H1 (cell line): ENCODE measurements around the gene RTL3. TPM values are rescaled to one million over a fixed set of nuclear protein-coding genes. Genes with fewer than 3 reads are reported as not detected.

Experiments
- CTCF ChIA-PET: fragments of 300-600 bp; sonication (Branson Sonifier 250); formaldehyde crosslinking; loops from one replicate; lab custom pipeline; 2021; ENCODE audit not compliant: partially characterized antibody; lab: Charles Lee
- POLR2A ChIA-PET: fragments of 300-600 bp; sonication (Branson Sonifier 250); formaldehyde crosslinking; loops from one replicate; lab custom pipeline; 2021; ENCODE audit warnings: inconsistent platforms; ENCODE audit not compliant: partially characterized antibody; lab: Charles Lee
- DNase-seq, 2 experiments: peaks; one replicate each; pipeline versions ENCODE4 v3.0.0 to v3.0.0-alpha.2; 2010 to 2022; ENCODE audit warnings: low spot score in 2 of 2, low read depth in 1 of 2, mixed read lengths in 1 of 2
- FAIRE-seq: peaks from 2 replicates; lab custom pipeline; 2011; peaks lifted over from hg19 to GRCh38; lab: Jason Lieb, UNC
- H2AFZ ChIP-seq: 2 replicates; pipeline ENCODE4 v1.8.1; 2012; ENCODE audit warnings: low read length, inconsistent platforms
- H2AK5ac ChIP-seq: 2 replicates; pipeline ENCODE4 v1.6.1; 2013; ENCODE audit warnings: low read depth, low read length
- H2BK120ac ChIP-seq: replicated peaks from 2 replicates; pipeline ENCODE3; 2013; ENCODE audit warnings: low read depth, low read length, inconsistent platforms
- H2BK12ac ChIP-seq: 2 replicates; pipeline ENCODE4 v1.6.1; 2013; ENCODE audit warnings: low read depth, low read length
- H2BK15ac ChIP-seq: 2 replicates; pipeline ENCODE4 v1.6.1; 2013; ENCODE audit warnings: low read length
- H2BK20ac ChIP-seq: 2 replicates; pipeline ENCODE4 v1.6.1; 2013; ENCODE audit warnings: low read length
- H2BK5ac ChIP-seq: 2 replicates; pipeline ENCODE4 v1.6.1; 2013; ENCODE audit warnings: low read depth, low read length
- H3K14ac ChIP-seq: 2 replicates; pipeline ENCODE4 v1.6.1; 2013; ENCODE audit warnings: inconsistent platforms; ENCODE audit not compliant: insufficient read length
- H3K18ac ChIP-seq: 2 replicates; pipeline ENCODE4 v1.6.1; 2013; ENCODE audit warnings: low read length; ENCODE audit errors: extremely low read depth
- H3K23ac ChIP-seq: 2 replicates; pipeline ENCODE4 v1.6.1; 2013; ENCODE audit warnings: inconsistent platforms; ENCODE audit not compliant: insufficient read length
- H3K23me2 ChIP-seq: 2 replicates; pipeline ENCODE4 v1.6.1; 2013; ENCODE audit warnings: low read depth, low read length
- H3K27ac ChIP-seq: 2 replicates; pipeline ENCODE4 v1.6.1; 2011; ENCODE audit warnings: low read depth, low read length, inconsistent platforms
- H3K27me3 ChIP-seq, 4 experiments: replicated peaks in 1 of 4; 1 replicate in 1 of 4; 2 replicates in 3 of 4; pipeline versions ENCODE4 v1.6.1 to v1.8.1; 2011 to 2013; ENCODE audit warnings: low read length in 3 of 4, mild to moderate bottlenecking in 3 of 4, inconsistent platforms in 2 of 4, mixed read lengths in 2 of 4, moderate library complexity in 1 of 4; ENCODE audit not compliant: control insufficient read depth in 3 of 4, insufficient read depth in 3 of 4; ENCODE audit errors: extremely low read depth in 1 of 4
- H3K36me3 ChIP-seq, 4 experiments: 2 replicates each; pipeline versions ENCODE4 v1.6.1 to v1.8.1; 2011 to 2013; ENCODE audit warnings: mild to moderate bottlenecking in 4 of 4, low read length in 3 of 4, moderate library complexity in 2 of 4, control low read depth in 1 of 4, inconsistent platforms in 1 of 4; ENCODE audit not compliant: insufficient read depth in 4 of 4, control insufficient read depth in 2 of 4
- H3K4ac ChIP-seq: replicated peaks from 2 replicates; pipeline ENCODE3; 2013; ENCODE audit warnings: low read length, low read depth, mixed read lengths, inconsistent platforms; ENCODE audit not compliant: insufficient read length
- H3K4me1 ChIP-seq, 4 experiments: replicated peaks in 1 of 4; 1 replicate in 1 of 4; 2 replicates in 3 of 4; pipeline versions ENCODE4 v1.6.1 to v1.8.1; 2011 to 2013; ENCODE audit warnings: low read length in 3 of 4, inconsistent platforms in 2 of 4, mixed read lengths in 1 of 4; ENCODE audit not compliant: insufficient read depth in 4 of 4, control insufficient read depth in 3 of 4
- H3K4me2 ChIP-seq, 2 experiments: 2 replicates each; pipeline versions ENCODE4 v1.6.1 to v1.8.1; 2011 to 2013; ENCODE audit warnings: low read depth in 2 of 2, low read length in 2 of 2, control low read depth in 1 of 2, inconsistent platforms in 1 of 2, mild to moderate bottlenecking in 1 of 2; ENCODE audit not compliant: insufficient read depth in 1 of 2
- H3K4me3 ChIP-seq, 4 experiments: fragments of 200-600, 300-600 bp in 1 of 4; sonication (generic), shearing (Covaris generic), sonication (Bioruptor Twin) in 1 of 4; 2 replicates each; pipeline versions ENCODE4 v1.5.1 to v1.8.1; 2011 to 2016; ENCODE audit warnings: low read length in 4 of 4, low read depth in 3 of 4, control low read depth in 2 of 4, inconsistent platforms in 2 of 4, mild to moderate bottlenecking in 2 of 4, mixed read lengths in 1 of 4, moderate library complexity in 1 of 4; ENCODE audit not compliant: insufficient read depth in 2 of 4; ENCODE audit errors: extremely low read depth in 1 of 4
- H3K56ac ChIP-seq: replicated peaks from 2 replicates; pipeline ENCODE3; 2013; ENCODE audit warnings: low read depth, mild to moderate bottlenecking, mixed read lengths, low read length, inconsistent platforms; ENCODE audit not compliant: insufficient read length
- H3K79me1 ChIP-seq: 2 replicates; pipeline ENCODE4 v1.6.1; 2013; ENCODE audit warnings: low read depth, low read length, control low read depth
- H3K79me2 ChIP-seq, 2 experiments: 2 replicates each; pipeline versions ENCODE4 v1.6.1 to v1.8.1; 2012 to 2013; ENCODE audit warnings: low read length in 2 of 2, mild to moderate bottlenecking in 2 of 2, inconsistent platforms in 1 of 2; ENCODE audit not compliant: insufficient read depth in 2 of 2, control insufficient read depth in 1 of 2
- H3K9ac ChIP-seq, 4 experiments: replicated peaks in 1 of 4; 1 replicate in 1 of 4; 2 replicates in 3 of 4; pipeline versions ENCODE4 v1.6.1 to v1.8.1; 2011 to 2013; ENCODE audit warnings: low read depth in 3 of 4, low read length in 3 of 4, control low read depth in 2 of 4, mild to moderate bottlenecking in 2 of 4, moderate library complexity in 2 of 4, inconsistent platforms in 1 of 4; ENCODE audit errors: extremely low read depth in 1 of 4
- H3K9me3 ChIP-seq, 2 experiments: 2 replicates each; pipeline versions ENCODE4 v1.6.1 to v1.8.1; 2012 to 2013; ENCODE audit warnings: mild to moderate bottlenecking in 2 of 2, moderate library complexity in 2 of 2, control low read depth in 1 of 2, inconsistent platforms in 1 of 2, low read depth in 1 of 2, low read length in 1 of 2, mixed read lengths in 1 of 2; ENCODE audit not compliant: insufficient read depth in 2 of 2
- H4K20me1 ChIP-seq, 2 experiments: replicated peaks in 1 of 2; 2 replicates each; pipeline versions ENCODE3 to v1.8.1; 2011 to 2013; ENCODE audit warnings: inconsistent platforms in 2 of 2, low read length in 2 of 2, mild to moderate bottlenecking in 1 of 2; ENCODE audit not compliant: insufficient read depth in 2 of 2, control insufficient read depth in 1 of 2
- H4K5ac ChIP-seq: 2 replicates; pipeline ENCODE4 v1.6.1; 2013; ENCODE audit warnings: low read length, low read depth, mixed read lengths, inconsistent platforms; ENCODE audit not compliant: insufficient read length
- H4K8ac ChIP-seq: 2 replicates; pipeline ENCODE4 v1.8.0; 2013; ENCODE audit warnings: mild to moderate bottlenecking, moderate library complexity, low read length, inconsistent platforms; ENCODE audit not compliant: insufficient read depth; ENCODE audit errors: extremely low read depth
- H4K91ac ChIP-seq: replicated peaks from 2 replicates; pipeline ENCODE3; 2013; ENCODE audit warnings: low read length, mixed read lengths, inconsistent platforms; ENCODE audit not compliant: insufficient read length
- ASH2L ChIP-seq: fragments of 200-600, 300-600 bp; sonication (generic); IDR thresholded peaks from one replicate; pipeline ENCODE4 v1.7.1; 2017; ENCODE audit warnings: low read length
- BRCA1 ChIP-seq: IDR thresholded peaks from 2 replicates; pipeline ENCODE4 v1.6.1; 2012; ENCODE audit warnings: low read depth, low read length, improper control_type of control experiment
- CBX5 ChIP-seq: fragments of 300-800, 300-1000 bp; sonication (generic); IDR thresholded peaks from 2 replicates; pipeline ENCODE4 v1.7.1; 2016; ENCODE audit warnings: antibody characterized with exemption, low read length, low read depth
- CHD1 ChIP-seq: IDR thresholded peaks from 2 replicates; pipeline ENCODE4 v1.6.1; 2012; ENCODE audit warnings: low read depth, low read length, improper control_type of control experiment
- MAFK ChIP-seq: IDR thresholded peaks from 2 replicates; pipeline ENCODE4 v1.6.1; 2012; ENCODE audit warnings: low read depth, mild to moderate bottlenecking, improper control_type of control experiment, low read length
- MAX ChIP-seq: IDR thresholded peaks from 2 replicates; pipeline ENCODE4 v1.6.1; 2012; ENCODE audit warnings: inconsistent platforms
- POLR2AphosphoS5 ChIP-seq: IDR thresholded peaks from 2 replicates; pipeline ENCODE4 v1.6.1; 2011; ENCODE audit warnings: low read depth, low read length
- SIN3A ChIP-seq, 2 experiments: IDR thresholded peaks in 1 of 2; conservative IDR thresholded peaks in 1 of 2; 2 replicates each; pipeline ENCODE4 v1.6.1; 2011 to 2012; ENCODE audit warnings: low read length in 2 of 2, improper control_type of control experiment in 1 of 2, low read depth in 1 of 2, mild to moderate bottlenecking in 1 of 2
- SIRT6 ChIP-seq: IDR thresholded peaks from one replicate; pipeline ENCODE4 v1.7.1; 2012; ENCODE audit warnings: low read length, inconsistent platforms
- SP1 ChIP-seq: IDR thresholded peaks from 2 replicates; pipeline ENCODE4 v1.6.1; 2011; ENCODE audit warnings: low read depth, low read length
- WGBS, 2 experiments: shearing (Covaris generic) in 1 of 2; methylation state at CpG; one replicate each; pipeline versions ENCODE4 v1.1.6 to v1.1.7; 2013 to 2015; ENCODE audit warnings: low lambda C conversion rate in 2 of 2, mixed read lengths in 2 of 2, inconsistent platforms in 1 of 2, low coverage in 1 of 2, missing lambda C conversion rate in 1 of 2; ENCODE audit not compliant: insufficient replicate concordance in 2 of 2, insufficient coverage in 1 of 2, insufficient read length in 1 of 2; ENCODE audit errors: extremely low coverage in 1 of 2, missing lambda C conversion rate in 1 of 2; 5-methylcytosine and 5-hydroxymethylcytosine counted together
- polyA plus RNA-seq, 7 experiments: library from polyadenylated mRNA; depleted of rRNA in 3 of 7; stranded (reverse) in 5 of 7; unstranded in 2 of 7; fragments of >200 nt in 5 of 7; fragments of 200-250 nt in 2 of 7; gene quantifications; 1 replicate in 5 of 7; 2 replicates in 1 of 7; 4 replicates in 1 of 7; pipeline versions ENCODE4 v1.2.1 to v1.2.3, GENCODE V29; 2011 to 2013; ENCODE audit warnings: missing spikeins in 2 of 7, mixed read lengths in 2 of 7
- total RNA-seq: library from RNA; stranded (reverse); fragmentation: NEBNext Ultra II Directional; extraction: Animal tissue kit (Norgen Biotek cat#: 25700); gene quantifications from 2 replicates; pipeline ENCODE4 v1.2.1, GENCODE V29; 2021

Gene RTL3
- total and polyA plus RNA-seq, 2 of the 8 experiments (the other 6 are each of a cell fraction or from before 2014, with no cell fraction given), result not detected

- Histone ChIP-seq H2BK5ac (no peak overlapping the region), H3K4me2 (no peak overlapping the region), H3K23me2 (no peaks in the 10 kb centered on the region), H2BK20ac (no peak overlapping the region), H3K56ac (no peak overlapping the region), H3K79me2 (no peaks in the 10 kb centered on the region), H3K9me3 (no peaks in the 10 kb centered on the region), H3K4me1 (no peaks in the 10 kb centered on the region), H4K91ac (no peak overlapping the region), H3K9ac (no peak overlapping the region), H3K27me3 (no peaks in the 10 kb centered on the region), H2BK120ac (no peak overlapping the region), H3K23ac (no peak overlapping the region), H4K20me1 (no peaks in the 10 kb centered on the region), H4K5ac (no peak overlapping the region), H2AFZ (no peak overlapping the region), H2AK5ac (no peak overlapping the region), H2BK15ac (no peak overlapping the region), H3K14ac (no peak overlapping the region), H4K8ac (no peak overlapping the region), H3K4ac (no peak overlapping the region), H3K18ac (no peak overlapping the region), H3K79me1 (no peaks in the 10 kb centered on the region), H3K4me3 (no peak overlapping the region), H3K27ac (no peak overlapping the region), H3K36me3 (no peaks in the 10 kb centered on the region), H2BK12ac (no peak overlapping the region)
- WGBS, 2 experiments, result 92% methylated on average over 1 of the region's 1 CpG; no CpG with 5 or more reads in 1 of the 2 experiments
- TF ChIP-seq SIRT6 (no peak), CHD1 (no peak), BRCA1 (no peak), SP1 (no peak), SIN3A (conservative IDR thresholded peaks at IDR 0.05 in 1 of 2, IDR thresholded peaks at IDR 0.05 in 1 of 2; ENCODE audit: low read depth in 1 of 2, low read length in 2 of 2) (no peak), MAX (no peak), CBX5 (no peak), POLR2AphosphoS5 (no peak), MAFK (no peak), ASH2L (no peak)
- POLR2A ChIA-PET, result no interaction called here
- CTCF ChIA-PET, result no interaction called here
- FAIRE-seq, result no peak
- DNase-seq, result no peak
Measured at GRCh38 chrX:78614264-78614663, 44.9 kb downstream of the RTL3 start.
